HG02870 (cell line): ENCODE measurements around the gene INPP4B.
"Not testable (repeated sequence)": the region's sequence is repeated elsewhere in the genome, so short reads cannot be mapped to it uniquely, and the experiment has no call there.

Experiments
- ATAC-seq: cut with Tn5 transposase; IDR thresholded peaks from one replicate; pipeline ENCODE4 v1.9.1; 2021; ENCODE audit warnings: mild to moderate bottlenecking, moderate library complexity; ENCODE audit not compliant: unreplicated experiment

The INPP4B gene

DNA sequence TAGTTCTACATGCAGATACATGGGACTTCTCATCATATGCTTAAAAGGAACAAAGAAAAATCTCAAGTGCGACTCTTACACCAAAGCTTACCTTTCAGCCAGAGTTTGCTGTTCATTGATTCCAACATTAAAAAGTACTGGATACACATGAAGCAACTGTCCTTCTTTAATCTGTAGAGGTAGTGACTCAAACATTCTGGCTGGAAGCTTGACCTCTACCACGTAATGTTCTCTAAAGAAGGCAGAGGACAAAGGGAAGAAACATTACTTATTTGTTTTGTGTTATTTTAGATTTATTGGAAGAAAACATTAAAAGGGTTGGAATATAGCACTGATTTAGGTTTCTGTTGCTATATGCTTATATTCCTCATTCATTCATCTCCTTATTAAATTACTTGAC is 733.6 kb downstream of the INPP4B start:
- ATAC-seq = no peak

- ATAC-seq = no peak
Observed at GRCh38 chr4:142110136-142110535, 736.0 kb downstream of the INPP4B start.

DNA sequence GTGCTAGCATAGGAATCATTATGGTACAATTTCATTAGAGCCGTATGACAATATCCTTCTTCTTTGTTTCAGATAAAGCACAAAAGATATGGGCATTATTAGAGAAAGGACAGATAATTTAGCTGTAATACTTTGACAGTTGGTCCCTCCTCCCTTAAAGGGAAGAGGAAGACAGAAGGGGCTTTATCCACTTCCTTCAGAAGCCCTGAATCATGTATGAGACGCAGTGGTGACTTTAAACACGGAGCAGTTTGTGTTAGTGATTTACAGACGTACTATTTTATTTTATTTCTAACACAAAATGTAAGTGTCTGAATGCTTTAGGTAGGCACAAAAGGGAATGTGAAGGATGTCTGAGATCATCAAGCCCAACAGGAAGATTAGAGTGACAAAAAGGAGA is 742.1 kb downstream of the INPP4B start:
- no peak for ATAC-seq

DNA sequence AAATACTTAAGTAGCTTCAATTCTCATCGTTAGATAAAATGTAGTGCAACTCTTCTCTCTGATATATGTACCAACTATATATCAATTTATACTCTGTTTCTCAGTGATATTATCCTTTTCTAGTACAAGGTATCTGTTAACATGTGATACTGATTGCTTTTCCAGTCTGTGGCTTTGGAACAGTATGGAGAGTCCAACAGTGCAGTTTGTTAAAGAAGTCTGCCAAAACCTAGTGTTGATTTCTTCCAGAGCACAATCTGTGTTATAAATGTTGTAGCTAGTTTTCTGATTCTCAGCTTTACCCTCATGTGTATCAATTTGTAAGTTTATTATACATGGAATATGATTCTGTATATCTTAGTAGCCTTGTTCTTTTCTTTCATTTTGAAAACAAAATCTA is 744.7 kb downstream of the INPP4B start:
- no peak for ATAC-seq

GRCh38 chr4:142100941-142101340 is 745.2 kb downstream of the INPP4B start:
- no peak for ATAC-seq

- no peak for ATAC-seq
Observed at GRCh38 chr4:142098900-142099545, 747.1 kb downstream of the INPP4B start.

DNA sequence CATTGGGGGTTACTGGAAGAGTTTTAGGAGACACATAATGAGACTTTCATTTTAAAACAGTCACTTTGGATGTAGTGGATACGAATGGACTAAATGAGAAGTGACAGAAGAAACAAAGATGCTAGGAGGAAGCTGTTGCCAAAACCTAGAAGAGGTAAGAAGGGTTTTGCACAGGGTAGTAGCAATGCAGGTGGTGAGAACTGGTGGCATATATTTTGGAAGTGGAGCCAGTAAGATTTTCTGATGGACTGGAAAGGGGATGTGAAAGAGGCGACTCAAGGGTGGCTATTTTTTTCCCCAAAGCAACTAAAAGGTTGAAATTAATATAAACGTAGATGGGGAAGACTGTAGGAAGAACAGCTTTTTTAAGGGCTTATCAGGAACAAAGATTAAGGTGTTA is 747.7 kb downstream of the INPP4B start:
- ATAC-seq = no peak

GRCh38 chr4:142097015-142097414 is 749.1 kb downstream of the INPP4B start:
- ATAC-seq = no peak

DNA sequence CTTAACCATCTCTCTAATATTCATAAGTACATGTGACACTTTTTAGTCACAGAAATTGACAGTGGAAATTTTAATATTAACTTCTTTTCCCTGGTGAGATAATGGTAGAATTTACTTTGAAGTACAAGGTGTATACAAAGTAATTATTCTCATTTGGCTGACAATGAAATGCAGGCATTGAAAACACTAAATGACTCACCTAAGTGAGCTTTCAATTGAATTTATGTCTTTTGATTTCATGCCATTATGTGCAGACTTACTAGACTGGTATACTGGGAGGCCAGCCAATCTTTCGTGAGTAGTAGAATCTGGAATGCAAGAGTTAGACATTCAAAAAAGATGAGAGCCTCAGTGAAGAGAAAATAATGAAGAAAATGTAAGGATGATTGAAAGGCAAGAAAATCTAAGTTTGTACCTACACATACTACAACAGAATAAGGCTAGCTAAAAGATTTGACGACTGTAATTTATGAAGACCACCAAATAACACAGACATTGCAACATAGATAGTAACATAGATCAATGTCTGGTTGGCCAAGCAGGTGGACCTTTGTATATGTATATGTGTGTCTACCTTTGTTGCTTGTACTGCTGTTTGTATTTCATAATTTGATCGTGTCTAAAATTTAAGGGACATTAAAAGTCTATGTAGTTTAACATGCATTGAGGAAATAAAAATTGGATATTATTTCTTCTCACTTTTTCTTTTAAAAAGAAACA is 750.1 kb downstream of the INPP4B start:
- no peak for ATAC-seq

GRCh38 chr4:142092941-142093340 is 753.2 kb downstream of the INPP4B start:
- ATAC-seq = no peak

DNA sequence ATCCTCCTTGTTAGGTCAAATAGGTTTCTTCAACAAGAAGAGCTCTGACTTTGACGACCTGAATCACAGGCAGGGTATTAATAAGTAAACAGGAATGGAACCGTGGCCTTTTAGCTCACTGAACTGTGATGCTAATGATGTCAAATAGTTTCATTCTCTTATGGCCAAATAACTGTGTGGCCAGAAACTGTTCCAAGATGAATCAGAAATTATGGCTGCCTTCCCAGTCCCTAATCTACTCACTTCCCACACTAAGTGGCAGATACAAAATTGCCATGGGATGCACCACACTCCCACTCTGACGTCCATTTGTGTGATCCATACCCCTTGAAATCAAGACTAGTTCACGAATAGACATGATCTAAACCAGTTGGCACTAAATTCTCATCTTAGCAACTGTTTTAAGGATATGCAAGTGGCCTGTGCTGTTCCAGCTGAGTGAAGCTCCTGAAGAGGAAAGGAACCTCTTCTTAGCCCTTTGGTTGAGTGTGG is 754.4 kb downstream of the INPP4B start:
- ATAC-seq = no peak

GRCh38 chr4:142091085-142091513 is 755.0 kb downstream of the INPP4B start:
- no peak for ATAC-seq

DNA sequence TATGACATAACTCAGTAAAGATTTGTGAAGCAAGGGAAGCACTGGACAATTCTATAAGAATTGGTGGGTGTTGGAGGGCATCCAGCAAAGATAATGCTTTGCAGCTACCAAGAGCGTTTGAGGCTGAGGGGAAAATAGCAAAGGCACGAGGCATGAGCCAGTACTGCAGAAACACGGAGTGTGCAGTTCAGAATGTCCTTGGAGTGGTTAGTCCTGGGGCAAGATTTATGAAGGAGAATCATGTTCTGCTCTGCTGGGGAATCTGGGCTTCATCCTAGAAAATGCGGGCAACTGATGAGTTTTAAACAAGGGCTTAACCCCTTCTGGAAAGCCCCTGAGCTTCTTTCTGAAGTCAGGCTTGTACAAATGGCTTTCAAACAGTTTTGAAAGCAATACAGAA is 757.2 kb downstream of the INPP4B start:
- no peak for ATAC-seq

GRCh38 chr4:142085513-142086292 is 760.4 kb downstream of the INPP4B start:
- no peak for ATAC-seq

- ATAC-seq = no peak
Observed at GRCh38 chr4:142083264-142083663, 762.8 kb downstream of the INPP4B start.

- no peak for ATAC-seq
Observed at GRCh38 chr4:142081025-142081424, 765.1 kb downstream of the INPP4B start.

DNA sequence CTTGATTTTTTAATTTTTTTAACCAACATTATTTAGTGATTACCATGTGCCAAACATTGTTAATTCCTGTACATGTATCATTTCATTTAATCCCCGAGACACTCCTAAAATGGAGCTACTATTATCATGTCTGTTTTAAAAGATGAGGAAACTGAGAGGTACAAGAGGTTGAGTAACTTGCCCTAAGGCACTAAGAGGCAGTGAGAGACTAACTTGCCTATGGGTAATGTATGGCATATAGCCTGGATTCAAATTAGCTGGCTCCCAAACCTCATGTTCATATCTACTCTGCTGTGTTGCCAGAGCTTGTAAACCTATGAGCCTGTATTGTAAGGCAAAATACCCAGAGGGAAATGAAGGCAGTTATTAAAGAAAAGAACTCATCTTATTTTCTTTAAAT is 766.1 kb downstream of the INPP4B start:
- no peak for ATAC-seq

- no peak for ATAC-seq
Observed at GRCh38 chr4:142077048-142077447, 769.1 kb downstream of the INPP4B start.

DNA sequence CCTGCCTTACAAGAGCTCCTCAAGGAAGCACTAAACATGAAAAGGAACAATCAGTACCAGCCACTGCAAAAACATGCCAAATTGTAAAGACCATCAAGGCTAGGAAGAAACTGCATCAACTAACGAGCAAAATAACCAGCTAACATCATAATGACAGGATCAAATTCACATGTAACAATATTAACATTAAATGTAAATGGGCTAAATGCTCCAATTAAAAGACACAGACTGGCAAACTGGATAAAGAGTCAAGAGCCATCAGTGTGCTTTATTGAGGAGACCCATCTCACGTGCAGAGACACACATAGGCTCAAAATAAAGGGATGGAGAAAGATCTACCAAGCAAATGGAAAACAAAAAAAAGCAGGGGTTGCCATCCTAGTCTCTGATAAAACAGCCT is 777.8 kb downstream of the INPP4B start:
- ATAC-seq = not testable (repeated sequence)

DNA sequence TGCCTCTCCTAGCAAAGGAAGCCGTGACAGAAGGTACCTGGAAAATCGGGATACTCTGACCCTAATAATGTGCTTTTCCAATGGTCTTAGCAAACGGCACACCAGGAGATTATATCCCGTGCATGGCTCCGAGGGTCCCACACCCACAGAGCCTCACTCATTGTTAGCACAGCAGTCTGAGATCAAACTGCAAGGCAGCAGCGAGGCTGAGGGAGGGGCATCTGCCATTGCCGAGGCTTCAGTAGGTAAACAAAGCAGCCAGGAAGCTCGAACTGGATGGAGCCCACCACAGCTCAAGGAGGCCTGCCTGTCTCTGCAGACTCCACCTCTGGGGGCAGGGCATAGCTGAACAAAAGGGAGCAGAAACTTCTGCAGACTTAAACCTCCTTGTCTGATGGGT is 779.5 kb downstream of the INPP4B start:
- ATAC-seq = not testable (repeated sequence)

- no peak for ATAC-seq
Observed at GRCh38 chr4:142065086-142065647, 780.9 kb downstream of the INPP4B start.
